ENCODE results near the gene TMEM121.

TMEM121 gene

GRCh38 chr14:105484069-105484996 lies 42.0 kb upstream of the TMEM121 start:
- no peak for TF ChIP-seq CTCF (IDR thresholded peaks at IDR 0.05; ENCODE audit: low read depth, low read length, missing control alignments)
- no peak overlapping the region for H3K4me3 ChIP-seq (ENCODE audit: low read depth, low read length)
- in situ Hi-C loops (cut with HindIII; ENCODE audit: low sequenced_read_pairs) = no loop called here
- DNase-seq (ENCODE audit: low read depth) = no peak

GRCh38 chr14:105484997-105485393 lies 41.4 kb upstream of the TMEM121 start:
- H3K4me3 ChIP-seq (ENCODE audit: low read depth, low read length) = no peak overlapping the region
- in situ Hi-C loops (cut with HindIII; ENCODE audit: low sequenced_read_pairs) = no loop called here
- no peak for DNase-seq (ENCODE audit: low read depth)
- no peak for TF ChIP-seq CTCF (IDR thresholded peaks at IDR 0.05; ENCODE audit: low read depth, low read length, missing control alignments)

GRCh38 chr14:105485739-105486162 lies 40.6 kb upstream of the TMEM121 start:
- TF ChIP-seq CTCF (IDR thresholded peaks at IDR 0.05; ENCODE audit: low read depth, low read length, missing control alignments) = peak; percentile 44
- no peak overlapping the region for H3K4me3 ChIP-seq (ENCODE audit: low read depth, low read length)
- no peak for DNase-seq (ENCODE audit: low read depth)
- in situ Hi-C loops (cut with HindIII; ENCODE audit: low sequenced_read_pairs) = no loop called here

GRCh38 chr14:105486163-105486973 lies 40.0 kb upstream of the TMEM121 start, which contains the start of gene CRIP1:
Gene CRIP1, plus strand, starts transcription at chr14:105486886. Its CDS starts 374 bp downstream, at chr14:105487260.
- H3K4me3 ChIP-seq (ENCODE audit: low read depth, low read length) = no peak within 1 kb of the TSS
- DNase-seq (ENCODE audit: low read depth) = no peak
- no peak for TF ChIP-seq CTCF (IDR thresholded peaks at IDR 0.05; ENCODE audit: low read depth, low read length, missing control alignments)
- in situ Hi-C loops (cut with HindIII; ENCODE audit: low sequenced_read_pairs) = no loop called here

- H3K4me3 ChIP-seq (ENCODE audit: low read depth, low read length) = no peak overlapping the region
- in situ Hi-C loops (cut with HindIII; ENCODE audit: low sequenced_read_pairs) = no loop called here
- no peak for DNase-seq (ENCODE audit: low read depth)
- no peak for TF ChIP-seq CTCF (IDR thresholded peaks at IDR 0.05; ENCODE audit: low read depth, low read length, missing control alignments)
Observed at GRCh38 chr14:105486974-105487448, 39.4 kb upstream of the TMEM121 start.

GRCh38 chr14:105487449-105487985 lies 38.9 kb upstream of the TMEM121 start:
- DNase-seq (ENCODE audit: low read depth) = no peak

More at GRCh38 chr14:105487449-105487985, 38.9 kb upstream of the TMEM121 start:
- no peak overlapping the region for H3K4me3 ChIP-seq (ENCODE audit: low read depth, low read length)
- in situ Hi-C loops (cut with HindIII; ENCODE audit: low sequenced_read_pairs) = no loop called here
- no peak for TF ChIP-seq CTCF (IDR thresholded peaks at IDR 0.05; ENCODE audit: low read depth, low read length, missing control alignments)

All from astrocyte of the cerebellum (primary cell).